Caco-2 (cell line): ENCODE measurements around the gene SDF2. TPM values are rescaled to one million over a fixed set of nuclear protein-coding genes. Genes with fewer than 3 reads are reported as not detected.

Experiments
- BruUV-seq: library from RNA; stranded (reverse); fragments of 400-500 nt; replicated peaks from 2 replicates; lab custom pipeline; 2021; lab: Mats Ljungman, UMichigan
- CTCF ChIA-PET: fragments of 300-600 bp; sonication (Branson Sonifier 250); formaldehyde crosslinking; loops from one replicate; lab custom pipeline; 2022; ENCODE audit warnings: antibody characterized with exemption; lab: Charles Lee
- POLR2A ChIA-PET: fragments of 300-600 bp; sonication (Branson Sonifier 250); formaldehyde crosslinking; loops from one replicate; lab custom pipeline; 2022; ENCODE audit warnings: antibody characterized with exemption; lab: Charles Lee
- DNase-seq, 2 experiments: peaks; one replicate each; pipeline versions ENCODE4 v3.0.0 to v3.0.0-alpha.2; 2020 to 2022
- H3K27me3 ChIP-seq: replicated peaks from 2 replicates; pipeline ENCODE4 v1.6.0; 2011; ENCODE audit warnings: low read length; ENCODE audit not compliant: control insufficient read depth, insufficient read depth
- H3K36me3 ChIP-seq: 2 replicates; pipeline ENCODE4 v1.5.1; 2011; ENCODE audit warnings: low read length; ENCODE audit not compliant: control insufficient read depth, insufficient read depth
- H3K4me1 ChIP-seq: fragments of 250-450 bp; sonication (Bioruptor Pico); 2 replicates; pipeline ENCODE4 v1.5.1; 2020; ENCODE audit warnings: mild to moderate bottlenecking
- H3K4me3 ChIP-seq: 2 replicates; pipeline ENCODE4 v1.5.1; 2011; ENCODE audit warnings: low read depth, mild to moderate bottlenecking, control low read depth, low read length
- H3K9me3 ChIP-seq: fragments of 250-450 bp; sonication (Bioruptor Pico); 2 replicates; pipeline ENCODE4 v1.5.1; 2020; ENCODE audit warnings: mild to moderate bottlenecking, moderate library complexity
- H3K27ac Mint-ChIP-seq: one replicate; pipeline ENCODE4 v1.8.0; 2022; ENCODE audit warnings: mixed read lengths; ENCODE audit not compliant: unreplicated experiment
- H3K27me3 Mint-ChIP-seq: one replicate; pipeline ENCODE4 v1.8.0; 2022; ENCODE audit warnings: mixed read lengths; ENCODE audit not compliant: insufficient read depth, unreplicated experiment
- H3K36me3 Mint-ChIP-seq: one replicate; pipeline ENCODE4 v1.8.0; 2022; ENCODE audit warnings: mild to moderate bottlenecking, mixed read lengths; ENCODE audit not compliant: insufficient read depth, unreplicated experiment
- H3K4me1 Mint-ChIP-seq: one replicate; pipeline ENCODE4 v1.8.0; 2022; ENCODE audit warnings: low read depth, mixed read lengths; ENCODE audit not compliant: unreplicated experiment
- H3K4me3 Mint-ChIP-seq: one replicate; pipeline ENCODE4 v1.8.0; 2022; ENCODE audit warnings: mild to moderate bottlenecking, moderate library complexity, mixed read lengths; ENCODE audit not compliant: unreplicated experiment
- H3K9me3 Mint-ChIP-seq: one replicate; pipeline ENCODE4 v1.8.0; 2022; ENCODE audit warnings: mixed read lengths; ENCODE audit not compliant: unreplicated experiment
- CTCF ChIP-seq, 2 experiments: fragments of 200-600 bp in 1 of 2; IDR thresholded peaks; 1 replicate in 1 of 2; 2 replicates in 1 of 2; pipeline versions ENCODE4 v1.5.1 to v1.8.0; 2011 to 2022; ENCODE audit warnings: antibody characterized with exemption in 1 of 2, control low read depth in 1 of 2, inconsistent platforms in 1 of 2, low read depth in 1 of 2, low read length in 1 of 2, mild to moderate bottlenecking in 1 of 2, moderate library complexity in 1 of 2; ENCODE audit not compliant: insufficient read depth in 1 of 2, severe bottlenecking in 1 of 2, unreplicated experiment in 1 of 2
- intact Hi-C: fragments of 100-400 bp; cut with micrococcal nuclease; formaldehyde crosslinking; loops from one replicate; pipeline ENCODE4 v1.10.0; 2022; ENCODE audit not compliant: unreplicated experiment
- total RNA-seq: library from RNA; stranded (reverse); gene quantifications from 2 replicates; pipeline ENCODE4 v1.2.3, GENCODE V29; 2022

SDF2 gene
- total RNA-seq, 1 experiment from 2014 or later, result 63.5 TPM

- H3K27me3 Mint-ChIP-seq, result no peaks in the 10 kb centered on the region
- DNase-seq, result no peak
- H3K4me3 Mint-ChIP-seq, result no peak overlapping the region
- H3K9me3 Mint-ChIP-seq, result no peaks in the 10 kb centered on the region
- ChIA-PET CTCF (no interaction called here), POLR2A (interaction anchor here (0.7 kb wide), 1 partner anchor 14 kb away, joined by 4 read pairs; no protein-coding TSS in a partner anchor)
- H3K4me1 Mint-ChIP-seq, result peaks cover 8% of the 10 kb centered on the region
- peaks cover 78% of the 10 kb centered on the region for H3K36me3 Mint-ChIP-seq
- no peaks in the 10 kb centered on the region for H3K27me3 ChIP-seq
- H3K36me3 ChIP-seq, result peaks cover 2% of the 10 kb centered on the region; the same call in 1 of the 2 replicates
- H3K9me3 ChIP-seq, result no peaks in the 10 kb centered on the region
- intact Hi-C loops, result no loop called here
- no peak overlapping the region for H3K4me3 ChIP-seq
- no TSS peak for BruUV-seq
- TF ChIP-seq CTCF (IDR thresholded peaks at IDR 0.05; ENCODE audit: insufficient read depth in 1 of 2, low read depth in 1 of 2, low read length in 1 of 2, severe bottlenecking in 1 of 2, unreplicated experiment in 1 of 2), result no peak
- no peak overlapping the region for H3K27ac Mint-ChIP-seq
- H3K4me1 ChIP-seq, result peaks cover 10% of the 10 kb centered on the region; the same call in 1 of the 2 replicates
These were observed 4.0 kb downstream of the SDF2 start for GRCh38 chr17:28657756-28658155.

- peaks cover 2% of the 10 kb centered on the region; the same call in 1 of the 2 replicates for H3K36me3 ChIP-seq
- no TSS peak for BruUV-seq
- ChIA-PET CTCF (no interaction called here), POLR2A (no interaction called here)
- no peaks in the 10 kb centered on the region for H3K9me3 ChIP-seq
- H3K27me3 Mint-ChIP-seq, result no peaks in the 10 kb centered on the region
- H3K9me3 Mint-ChIP-seq, result no peaks in the 10 kb centered on the region
- H3K4me1 Mint-ChIP-seq, result no peaks in the 10 kb centered on the region
- no peak overlapping the region for H3K27ac Mint-ChIP-seq
- H3K4me3 Mint-ChIP-seq, result no peak overlapping the region
- intact Hi-C loops, result no loop called here
- peaks cover 59% of the 10 kb centered on the region for H3K36me3 Mint-ChIP-seq
- H3K27me3 ChIP-seq, result no peaks in the 10 kb centered on the region
- H3K4me3 ChIP-seq, result no peak overlapping the region
- peak in 1 of 2 experiments; percentile 24 for DNase-seq
- no peaks in the 10 kb centered on the region; the same call in 1 of the 2 replicates for H3K4me1 ChIP-seq
- no peak for TF ChIP-seq CTCF (IDR thresholded peaks at IDR 0.05; ENCODE audit: insufficient read depth in 1 of 2, low read depth in 1 of 2, low read length in 1 of 2, severe bottlenecking in 1 of 2, unreplicated experiment in 1 of 2)
These were observed 6.5 kb downstream of the SDF2 start for GRCh38 chr17:28655160-28655559.

GRCh38 chr17:28648698-28649097 is 13.0 kb downstream of the SDF2 start:
- Histone ChIP-seq H3K9me3 (no peaks in the 10 kb centered on the region), H3K4me1 (peaks cover 18% of the 10 kb centered on the region), H3K27me3 (no peaks in the 10 kb centered on the region), H3K36me3 (no peaks in the 10 kb centered on the region), H3K4me3 (no peak overlapping the region)
- CTCF ChIA-PET, result no interaction called here
- no peak for TF ChIP-seq CTCF (IDR thresholded peaks at IDR 0.05; ENCODE audit: insufficient read depth in 1 of 2, low read depth in 1 of 2, low read length in 1 of 2, severe bottlenecking in 1 of 2, unreplicated experiment in 1 of 2)
- no peaks in the 10 kb centered on the region for H3K9me3 Mint-ChIP-seq
- H3K4me3 Mint-ChIP-seq, result no peak overlapping the region
- peaks cover 16% of the 10 kb centered on the region for H3K4me1 Mint-ChIP-seq
- TSS peak; percentile 16 for BruUV-seq
- POLR2A ChIA-PET, result no interaction called here
- H3K36me3 Mint-ChIP-seq, result peaks cover 54% of the 10 kb centered on the region
- no peaks in the 10 kb centered on the region for H3K27me3 Mint-ChIP-seq
- intact Hi-C loops, result loop anchor here (10.0 kb wide), 1 partner anchor 54 kb away; the partner anchor contains the start of gene SPAG5
- DNase-seq, result no peak
- H3K27ac Mint-ChIP-seq, result no peak overlapping the region
